Spleen (tissue), 7 donors: ENCODE data around the gene DYNLT1.

Experiments used
- POLR2A ChIP-seq, 3 donors: fragments of 450-650 bp; IDR thresholded peaks; one replicate each; pipeline ENCODE4 v1.5.1; 2017; ENCODE audit warnings: antibody characterized with exemption in 3 of 3, mild to moderate bottlenecking in 1 of 3
- POLR2AphosphoS5 ChIP-seq, 3 donors: sonication (generic); formaldehyde crosslinking; IDR thresholded peaks; one replicate each; pipeline ENCODE4 v1.5.1; 2017; ENCODE audit warnings: antibody characterized with exemption in 3 of 3
- TF ChIP-seq, protein P1 (sequence below), 11 experiments: fragments of 200-600 bp in 7 of 11; fragments of 450-650 bp in 4 of 11; sonication (generic) in 4 of 11; IDR thresholded peaks in 8 of 11; conservative IDR thresholded peaks in 3 of 11; 1 replicate in 7 of 11; 2 replicates in 4 of 11; pipeline versions ENCODE4 v1.4.0 to v1.8.0; 2016 to 2021; ENCODE audit warnings: antibody characterized with exemption in 11 of 11, inconsistent platforms in 4 of 11, mild to moderate bottlenecking in 1 of 11
- donor health status: DM: no; HTN: no; CAD: no; lungs with moderate emphysema.
- donor health status: DM: no; HTN: no; CAD: no.
- donor health status: DM: no; HTN: no; CAD: no.

DNA sequence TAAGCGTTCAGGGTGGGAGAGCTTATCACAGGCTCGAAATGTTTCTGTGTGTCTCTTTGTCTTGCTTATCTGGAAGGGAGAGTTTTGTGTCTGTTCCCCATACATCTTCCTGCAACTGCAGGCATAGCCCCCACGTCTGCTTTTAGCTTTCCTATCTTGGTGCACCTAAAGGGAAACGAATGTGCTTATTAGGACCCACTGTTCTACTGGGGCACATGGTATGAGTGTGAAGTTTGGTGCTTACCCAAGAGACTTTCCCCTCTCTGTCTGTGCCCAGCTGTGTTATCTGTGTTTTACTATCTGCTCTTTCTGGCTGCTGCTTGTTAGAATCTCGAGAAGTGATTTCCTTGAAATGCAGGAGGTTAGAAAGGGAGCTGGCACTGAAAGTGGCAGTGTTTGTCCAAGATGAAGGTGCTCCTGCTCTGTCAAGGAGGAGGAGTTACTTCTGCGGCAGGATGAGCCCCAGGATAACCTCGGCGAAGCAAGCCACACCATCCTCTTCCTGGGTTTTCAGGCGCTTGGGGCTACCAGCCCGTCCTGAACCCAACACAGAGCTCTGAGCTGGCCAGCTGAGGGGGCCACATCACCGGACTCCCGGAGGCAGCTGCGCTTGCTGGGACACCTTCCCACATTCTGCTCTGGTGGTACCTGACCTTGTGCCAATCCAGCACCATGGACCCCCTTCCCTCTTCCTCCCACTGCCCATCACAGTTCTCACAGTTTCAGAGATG lies 23.4 kb downstream of the DYNLT1 start:
- TF ChIP-seq, protein P1, sequence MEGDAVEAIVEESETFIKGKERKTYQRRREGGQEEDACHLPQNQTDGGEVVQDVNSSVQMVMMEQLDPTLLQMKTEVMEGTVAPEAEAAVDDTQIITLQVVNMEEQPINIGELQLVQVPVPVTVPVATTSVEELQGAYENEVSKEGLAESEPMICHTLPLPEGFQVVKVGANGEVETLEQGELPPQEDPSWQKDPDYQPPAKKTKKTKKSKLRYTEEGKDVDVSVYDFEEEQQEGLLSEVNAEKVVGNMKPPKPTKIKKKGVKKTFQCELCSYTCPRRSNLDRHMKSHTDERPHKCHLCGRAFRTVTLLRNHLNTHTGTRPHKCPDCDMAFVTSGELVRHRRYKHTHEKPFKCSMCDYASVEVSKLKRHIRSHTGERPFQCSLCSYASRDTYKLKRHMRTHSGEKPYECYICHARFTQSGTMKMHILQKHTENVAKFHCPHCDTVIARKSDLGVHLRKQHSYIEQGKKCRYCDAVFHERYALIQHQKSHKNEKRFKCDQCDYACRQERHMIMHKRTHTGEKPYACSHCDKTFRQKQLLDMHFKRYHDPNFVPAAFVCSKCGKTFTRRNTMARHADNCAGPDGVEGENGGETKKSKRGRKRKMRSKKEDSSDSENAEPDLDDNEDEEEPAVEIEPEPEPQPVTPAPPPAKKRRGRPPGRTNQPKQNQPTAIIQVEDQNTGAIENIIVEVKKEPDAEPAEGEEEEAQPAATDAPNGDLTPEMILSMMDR (IDR thresholded peaks at IDR 0.05 in 8 of 11, conservative IDR thresholded peaks at IDR 0.05 in 3 of 11), result no peak
- no peak for TF ChIP-seq POLR2A (IDR thresholded peaks at IDR 0.05)
- no peak for TF ChIP-seq POLR2AphosphoS5 (IDR thresholded peaks at IDR 0.05)
